GM21723 (cell line): ENCODE data around the gene SNX19.
"Not testable (repeated sequence)": the region's sequence is repeated elsewhere in the genome, so short reads cannot be mapped to it uniquely, and the experiment has no call there.

Source experiments
- ATAC-seq: cut with Tn5 transposase; IDR thresholded peaks from one replicate; pipeline ENCODE4 v1.9.1; 2021; ENCODE audit warnings: mild to moderate bottlenecking, moderate library complexity; ENCODE audit not compliant: unreplicated experiment

SNX19 gene, protein sequence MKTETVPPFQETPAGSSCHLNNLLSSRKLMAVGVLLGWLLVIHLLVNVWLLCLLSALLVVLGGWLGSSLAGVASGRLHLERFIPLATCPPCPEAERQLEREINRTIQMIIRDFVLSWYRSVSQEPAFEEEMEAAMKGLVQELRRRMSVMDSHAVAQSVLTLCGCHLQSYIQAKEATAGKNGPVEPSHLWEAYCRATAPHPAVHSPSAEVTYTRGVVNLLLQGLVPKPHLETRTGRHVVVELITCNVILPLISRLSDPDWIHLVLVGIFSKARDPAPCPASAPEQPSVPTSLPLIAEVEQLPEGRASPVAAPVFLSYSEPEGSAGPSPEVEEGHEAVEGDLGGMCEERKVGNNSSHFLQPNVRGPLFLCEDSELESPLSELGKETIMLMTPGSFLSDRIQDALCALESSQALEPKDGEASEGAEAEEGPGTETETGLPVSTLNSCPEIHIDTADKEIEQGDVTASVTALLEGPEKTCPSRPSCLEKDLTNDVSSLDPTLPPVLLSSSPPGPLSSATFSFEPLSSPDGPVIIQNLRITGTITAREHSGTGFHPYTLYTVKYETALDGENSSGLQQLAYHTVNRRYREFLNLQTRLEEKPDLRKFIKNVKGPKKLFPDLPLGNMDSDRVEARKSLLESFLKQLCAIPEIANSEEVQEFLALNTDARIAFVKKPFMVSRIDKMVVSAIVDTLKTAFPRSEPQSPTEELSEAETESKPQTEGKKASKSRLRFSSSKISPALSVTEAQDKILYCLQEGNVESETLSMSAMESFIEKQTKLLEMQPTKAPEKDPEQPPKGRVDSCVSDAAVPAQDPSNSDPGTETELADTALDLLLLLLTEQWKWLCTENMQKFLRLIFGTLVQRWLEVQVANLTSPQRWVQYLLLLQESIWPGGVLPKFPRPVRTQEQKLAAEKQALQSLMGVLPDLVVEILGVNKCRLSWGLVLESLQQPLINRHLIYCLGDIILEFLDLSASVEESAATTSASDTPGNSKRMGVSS

DNA sequence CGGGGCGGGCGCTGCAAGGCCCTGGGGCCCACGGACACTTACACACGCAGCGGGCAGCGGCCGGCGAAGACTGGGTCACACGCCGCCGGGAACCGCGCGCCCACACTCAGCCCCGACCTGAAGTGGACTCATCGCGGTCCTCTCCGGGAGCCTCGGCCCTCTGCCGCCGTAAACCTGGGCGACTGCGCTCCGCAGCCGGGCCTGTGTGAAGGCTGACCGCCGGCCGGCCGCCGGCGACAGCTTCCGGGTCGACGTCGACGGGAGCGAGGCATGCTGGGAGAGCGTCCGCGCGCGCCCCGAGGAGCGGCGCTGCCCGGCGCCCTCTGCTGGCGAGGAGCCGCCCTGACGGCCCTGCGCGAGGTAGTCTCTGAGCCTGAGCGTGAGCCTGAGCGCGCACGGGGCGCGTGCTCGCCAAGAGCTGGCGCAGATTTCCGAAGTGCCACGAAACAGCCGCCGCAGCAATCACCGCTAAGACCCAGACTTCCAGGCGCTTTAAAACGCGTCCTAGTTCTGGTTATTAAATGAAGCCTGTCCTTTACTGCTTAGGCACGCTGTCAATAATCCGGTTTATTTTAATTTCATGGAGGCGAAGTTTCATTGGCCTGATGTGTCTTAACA is at the start of gene SNX19:
Gene SNX19, minus strand, starts transcription at position 242 of the 618 bp plus-strand sequence. CDS start 540 bp downstream, outside the sequence.
- peak; percentile 99 for ATAC-seq

DNA sequence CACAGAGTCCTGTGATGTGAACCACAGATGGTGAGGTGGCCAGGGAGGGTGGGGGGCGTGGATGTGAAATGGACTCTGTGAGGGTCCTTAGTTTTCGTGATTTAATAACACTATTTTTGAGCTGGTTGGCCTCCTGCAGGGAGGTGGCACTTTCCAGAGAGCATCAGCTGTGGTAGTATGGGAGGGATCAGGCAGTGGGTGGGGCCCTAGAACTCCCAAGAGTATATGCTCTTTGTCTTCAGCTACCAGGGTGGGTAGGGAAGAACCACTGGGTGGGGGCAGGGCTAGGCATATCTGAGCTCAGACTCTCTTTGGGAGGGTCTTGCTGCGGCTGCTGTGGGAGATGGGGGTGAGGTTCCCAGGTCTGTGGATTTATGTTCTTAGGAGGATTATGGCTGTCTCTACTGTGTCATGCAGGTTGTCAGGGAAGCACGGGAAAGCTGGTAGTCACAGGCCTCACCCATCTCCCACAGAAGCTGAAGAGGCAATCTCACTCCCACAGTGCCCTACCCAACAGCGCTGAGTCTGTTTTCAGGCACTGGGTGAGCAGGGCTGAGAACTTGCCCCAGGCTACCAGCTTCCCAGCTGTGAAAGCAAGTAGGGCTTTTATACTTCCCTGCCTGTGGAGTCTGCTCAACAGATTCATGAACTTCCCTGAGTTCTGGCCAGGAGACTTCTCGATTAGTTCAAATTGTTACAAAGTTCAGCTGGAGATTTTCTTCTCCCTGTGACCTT is 47.9 kb upstream of the SNX19 start:
- ATAC-seq: no peak

DNA sequence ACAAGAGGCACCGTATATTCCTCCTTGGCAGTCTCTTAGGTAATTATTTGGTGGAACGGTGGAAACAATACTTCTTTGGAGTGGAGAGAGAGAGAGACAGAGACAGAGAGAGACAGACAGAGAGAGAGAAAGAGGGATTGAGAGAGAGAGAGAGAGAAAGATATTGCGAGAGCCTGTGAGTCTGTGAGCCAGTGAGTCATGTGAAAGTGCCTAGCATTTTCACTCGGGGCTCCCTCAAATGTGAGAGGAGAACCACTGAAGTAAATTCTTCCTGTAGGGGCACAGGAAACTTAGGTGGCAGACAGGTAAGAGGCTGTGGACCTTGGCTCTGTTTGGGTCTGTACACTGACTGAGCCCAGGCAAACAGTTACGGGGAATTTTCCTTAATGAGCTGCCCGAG is 31.6 kb upstream of the SNX19 start:
- ATAC-seq: no peak

DNA sequence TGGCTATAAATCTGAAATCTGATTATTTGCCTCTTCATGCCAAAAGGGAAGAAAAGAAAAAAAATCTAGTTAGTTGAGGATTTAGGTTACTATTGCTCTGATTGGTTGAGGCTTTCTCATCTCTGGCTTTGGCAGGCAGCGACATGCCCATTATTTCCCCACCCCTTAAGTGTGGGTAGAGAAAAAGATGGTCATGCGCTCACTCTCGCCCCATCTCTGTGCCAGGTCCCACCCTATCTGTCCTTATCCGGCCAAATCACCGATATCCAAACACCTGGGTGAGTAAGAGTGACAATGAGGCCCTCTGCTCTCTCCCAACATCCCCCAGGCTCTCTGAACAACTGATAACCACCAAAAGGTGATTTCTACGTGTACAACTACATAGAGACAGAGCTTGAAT is 31.2 kb upstream of the SNX19 start:
- no peak for ATAC-seq

DNA sequence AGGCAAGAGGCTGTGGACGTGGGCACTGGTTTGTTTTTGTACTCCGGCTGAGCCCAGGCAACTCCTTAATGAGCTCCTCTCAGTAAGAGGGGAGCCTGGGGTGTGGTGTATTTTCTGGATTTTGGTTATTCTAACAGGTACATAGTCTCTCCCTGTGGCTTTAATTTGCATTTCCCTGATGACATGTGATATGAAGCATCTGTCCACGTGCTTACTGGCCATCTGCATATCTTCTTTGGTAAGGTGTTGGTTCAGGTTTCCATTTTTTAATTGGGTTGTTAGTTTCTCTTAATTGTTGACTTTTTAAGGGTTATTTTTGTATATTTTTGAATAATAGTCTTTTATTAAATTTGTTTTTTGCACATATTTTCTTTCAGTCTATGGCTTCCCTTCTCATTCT is 30.8 kb upstream of the SNX19 start:
- no peak for ATAC-seq

DNA sequence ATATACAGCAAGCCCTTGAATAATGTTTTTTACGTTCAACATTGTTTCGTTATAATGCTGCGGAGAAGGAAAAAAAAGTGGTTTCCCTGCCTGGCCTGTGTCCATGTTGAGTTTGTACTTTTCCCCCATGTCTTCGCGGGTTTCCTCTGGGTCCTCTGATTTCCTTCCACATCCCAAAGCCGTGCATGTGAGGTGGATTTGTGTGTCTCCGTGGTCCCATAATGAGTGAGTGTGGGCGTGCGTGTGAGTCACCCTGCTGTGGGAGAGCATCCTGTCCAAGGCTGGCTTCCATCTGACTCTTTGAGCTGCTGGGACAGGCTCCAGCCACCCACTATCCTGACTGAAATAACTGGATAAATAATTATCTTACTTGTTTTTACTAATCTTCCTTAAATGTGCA is 29.6 kb upstream of the SNX19 start:
- ATAC-seq: no peak

DNA sequence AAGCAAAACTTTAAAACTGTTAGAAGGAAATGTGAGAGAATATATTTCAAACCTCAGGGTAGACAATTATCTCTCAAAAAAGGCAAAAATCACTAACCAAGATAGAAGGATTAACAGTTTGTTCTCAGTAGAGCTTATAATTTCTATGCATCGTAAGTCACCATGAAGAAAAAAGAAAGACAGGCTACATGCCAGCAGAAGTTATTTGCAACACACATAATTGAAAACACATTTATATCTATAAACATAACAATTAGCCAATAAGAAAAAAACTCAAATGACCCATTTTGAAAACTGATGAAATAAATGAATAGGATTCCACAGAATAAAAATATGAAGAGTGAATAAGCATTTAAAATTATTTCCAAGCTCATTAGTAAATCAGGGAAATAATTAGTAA is 24.4 kb upstream of the SNX19 start:
- ATAC-seq: no peak

DNA sequence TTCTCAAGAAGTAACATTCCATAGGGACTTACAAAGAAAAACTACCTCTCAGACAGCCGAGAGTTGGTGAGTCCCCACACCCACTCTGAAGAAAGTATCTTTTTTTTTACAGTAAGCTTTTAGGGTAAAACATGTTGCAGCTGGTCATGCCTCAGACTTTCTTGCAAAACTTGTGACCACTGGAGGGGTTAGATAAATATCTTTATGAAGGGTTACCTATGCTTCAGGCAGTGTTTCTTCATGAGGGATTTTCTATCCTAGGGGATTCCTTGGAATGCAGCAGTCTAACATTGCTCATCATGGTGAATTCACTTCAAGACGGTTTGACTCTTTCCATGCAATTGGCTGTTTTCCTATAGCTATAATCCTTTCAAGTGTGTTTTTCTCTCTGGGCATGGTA is 20.8 kb upstream of the SNX19 start:
- ATAC-seq: no peak

DNA sequence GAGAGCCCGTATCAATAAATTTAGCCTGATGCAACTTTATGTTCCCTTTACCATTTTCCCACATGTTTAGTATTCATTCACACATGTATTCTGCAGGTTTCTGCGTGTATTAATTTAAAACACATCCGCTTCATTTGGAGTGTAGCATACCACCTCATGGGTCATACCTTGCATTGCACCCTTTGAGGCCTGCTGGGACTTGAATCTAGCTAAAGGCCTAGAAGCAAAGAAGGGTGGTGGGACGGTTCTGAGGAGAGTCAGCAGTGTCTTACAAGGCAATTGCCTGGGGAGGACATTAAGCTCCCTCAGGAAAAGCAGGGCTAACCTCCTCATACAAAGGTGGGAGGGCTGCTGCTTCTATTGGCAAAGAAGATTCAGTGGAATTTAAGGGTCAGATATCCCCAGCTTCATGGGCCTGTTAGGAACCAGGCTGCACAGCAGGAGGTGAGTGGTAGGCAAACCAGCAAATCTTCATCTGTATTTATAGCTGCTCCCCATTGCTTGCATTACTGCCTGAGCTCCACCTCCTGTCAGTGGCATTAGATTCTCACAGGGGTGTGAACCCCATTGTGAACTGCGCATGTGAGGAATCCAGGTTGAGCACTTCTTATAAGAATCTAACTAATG is 15.9 kb upstream of the SNX19 start:
- ATAC-seq: no peak

DNA sequence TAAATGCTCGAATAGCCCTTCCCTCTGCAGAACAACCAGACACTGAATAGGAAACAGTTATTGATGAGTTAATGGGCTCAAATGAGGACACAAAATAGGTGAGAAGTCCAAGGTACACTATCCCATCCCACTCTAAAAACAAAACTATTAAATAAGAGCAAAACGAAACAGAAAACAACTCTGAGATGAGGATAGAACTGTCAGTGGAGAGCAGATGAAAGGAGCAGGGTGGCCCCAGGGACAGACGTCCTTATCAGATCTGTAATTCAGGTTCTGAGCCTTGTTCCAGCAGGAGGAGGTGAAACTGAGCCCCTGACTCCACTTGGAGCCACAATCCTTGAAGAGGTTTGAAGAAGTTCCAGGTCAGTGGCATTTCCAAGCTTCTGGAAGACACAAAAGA is 8.5 kb upstream of the SNX19 start:
- ATAC-seq: no peak

DNA sequence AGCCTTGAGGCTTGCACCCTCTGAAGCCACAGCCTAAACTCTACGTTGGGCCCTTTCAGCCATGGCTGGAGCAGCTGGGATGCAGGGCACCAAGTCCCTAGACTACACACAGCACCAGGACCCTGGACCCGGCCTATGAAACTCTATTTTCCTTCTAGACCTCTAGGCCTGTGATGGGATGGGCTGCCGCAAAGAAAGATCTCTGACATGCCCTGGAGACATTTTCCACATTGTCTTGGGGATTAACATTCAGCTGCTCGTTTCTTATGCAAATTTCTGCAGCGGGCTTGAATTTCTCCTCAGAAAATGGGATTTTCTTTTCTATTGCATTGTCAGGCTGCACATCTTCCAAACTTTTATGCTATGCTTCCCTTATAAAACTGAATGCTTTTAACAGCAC is 4.3 kb upstream of the SNX19 start:
- ATAC-seq: not testable (repeated sequence)

DNA sequence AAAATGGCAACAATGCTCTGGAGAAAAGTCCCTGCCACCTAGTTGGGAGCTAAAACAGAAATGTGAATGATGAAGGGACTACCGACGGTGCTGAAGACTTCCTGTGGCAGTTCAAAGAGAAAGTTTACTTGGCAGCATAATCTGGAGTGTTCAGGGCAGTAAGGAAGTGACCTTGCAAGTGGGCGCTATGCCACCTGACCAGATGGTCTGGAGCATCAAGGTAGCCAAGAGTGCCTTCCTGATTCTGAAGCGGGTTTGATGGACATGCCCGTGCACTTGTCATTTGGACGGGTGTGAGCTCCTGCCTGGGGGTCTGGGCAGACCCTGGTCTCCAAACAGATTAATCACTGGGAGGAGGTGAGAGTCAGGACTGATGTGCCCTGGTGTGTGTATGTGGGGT is 1.8 kb upstream of the SNX19 start:
- no peak for ATAC-seq

DNA sequence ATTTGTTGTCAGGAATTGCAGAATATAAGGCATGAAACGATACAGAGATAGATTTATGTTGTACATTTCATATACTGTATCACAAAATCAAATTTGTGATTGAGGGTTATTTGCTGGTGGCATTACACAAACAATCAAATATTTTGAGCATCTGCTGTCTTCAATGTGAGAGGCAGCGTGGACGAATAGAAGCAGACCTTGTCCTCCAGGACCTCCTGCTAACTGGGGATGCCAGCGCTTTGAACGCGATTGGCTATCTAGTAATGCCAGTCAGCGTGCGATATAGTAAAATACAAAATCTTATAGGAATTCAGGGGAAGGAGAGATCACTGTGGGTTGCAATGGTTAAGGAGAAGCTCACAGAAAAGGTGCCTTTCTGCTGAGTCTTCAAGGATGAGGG is 631 bp upstream of the SNX19 start:
- no peak for ATAC-seq

DNA sequence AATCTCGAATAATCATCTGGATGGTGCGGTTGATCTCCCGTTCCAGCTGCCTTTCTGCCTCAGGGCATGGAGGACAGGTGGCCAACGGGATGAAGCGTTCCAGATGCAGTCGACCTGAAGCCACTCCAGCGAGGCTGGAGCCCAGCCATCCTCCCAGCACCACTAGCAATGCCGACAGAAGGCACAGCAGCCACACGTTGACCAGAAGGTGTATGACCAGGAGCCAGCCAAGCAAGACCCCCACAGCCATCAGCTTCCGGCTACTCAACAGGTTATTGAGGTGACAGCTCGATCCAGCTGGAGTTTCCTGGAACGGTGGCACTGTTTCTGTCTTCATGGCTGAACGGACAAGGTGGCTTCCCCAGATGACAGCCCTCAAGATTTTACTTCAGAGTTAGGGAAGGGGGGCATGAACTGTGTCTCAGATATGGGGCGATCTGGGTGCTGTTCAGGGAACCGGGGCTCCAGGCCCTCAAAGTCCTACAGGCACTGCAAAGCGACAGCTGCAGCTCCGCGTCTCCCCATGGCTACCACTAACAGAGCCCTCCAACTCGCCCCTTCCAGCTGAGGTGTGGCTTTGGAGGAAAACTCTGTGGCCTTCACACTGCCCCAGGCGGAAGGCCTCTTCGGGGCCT is 559 bp downstream of the SNX19 start:
- ATAC-seq: no peak

DNA sequence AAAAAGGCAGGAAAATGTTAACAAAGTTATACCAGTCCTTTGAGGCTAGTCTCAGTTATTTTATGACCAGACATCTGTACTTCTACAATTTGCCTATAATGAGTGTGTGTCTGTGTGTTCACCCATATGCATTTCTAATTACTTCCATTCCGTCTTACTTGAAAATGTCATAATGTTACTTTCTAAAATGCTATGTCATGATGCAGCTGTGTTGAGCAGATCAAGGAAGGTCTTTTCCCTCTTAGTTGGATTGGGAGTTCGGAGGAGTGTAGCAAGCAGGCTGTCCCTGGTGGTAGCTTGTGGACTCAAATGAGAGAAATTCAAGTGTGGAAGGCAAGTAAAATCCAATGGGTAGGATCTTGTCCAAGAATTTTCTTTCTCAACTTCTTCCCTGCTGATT is 3.0 kb downstream of the SNX19 start:
- no peak for ATAC-seq

DNA sequence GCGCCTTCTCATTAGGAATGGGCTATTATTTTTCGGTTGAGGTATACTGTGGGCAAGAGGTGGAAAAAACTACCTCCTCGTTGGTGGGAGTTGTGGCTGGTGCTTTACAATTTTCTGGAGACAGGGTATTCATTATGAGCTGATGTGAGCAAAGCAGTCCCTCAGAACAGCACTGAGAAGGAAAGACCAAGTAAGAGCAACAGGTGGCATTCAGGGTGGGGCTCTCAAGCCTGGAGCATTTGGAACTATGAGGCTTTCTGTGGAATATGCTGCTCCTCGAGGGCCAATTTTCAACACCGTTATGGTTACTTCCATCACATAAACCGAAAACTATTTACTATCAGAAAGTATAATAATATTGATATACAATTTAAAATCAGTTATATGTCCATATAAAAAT is 3.7 kb downstream of the SNX19 start:
- no peak for ATAC-seq

DNA sequence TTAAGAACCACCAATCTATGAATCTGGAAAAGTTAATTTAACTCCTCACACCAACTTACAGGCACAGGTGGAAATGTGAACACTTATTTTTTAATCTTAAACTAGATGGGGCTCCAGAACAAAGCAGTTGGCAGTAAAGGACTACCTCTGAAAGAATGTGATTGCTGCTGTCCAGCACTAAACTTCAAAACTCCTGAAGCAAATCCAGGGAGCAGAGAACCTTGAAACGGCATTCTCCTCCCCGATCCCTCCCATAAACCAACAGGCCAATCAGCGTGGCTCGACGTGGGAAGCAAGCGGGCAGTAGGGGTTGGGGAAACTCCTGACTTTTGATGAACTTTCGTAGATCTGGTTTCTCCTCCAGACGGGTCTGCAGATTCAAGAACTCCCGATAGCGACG is 5.0 kb downstream of the SNX19 start:
- ATAC-seq: no peak

DNA sequence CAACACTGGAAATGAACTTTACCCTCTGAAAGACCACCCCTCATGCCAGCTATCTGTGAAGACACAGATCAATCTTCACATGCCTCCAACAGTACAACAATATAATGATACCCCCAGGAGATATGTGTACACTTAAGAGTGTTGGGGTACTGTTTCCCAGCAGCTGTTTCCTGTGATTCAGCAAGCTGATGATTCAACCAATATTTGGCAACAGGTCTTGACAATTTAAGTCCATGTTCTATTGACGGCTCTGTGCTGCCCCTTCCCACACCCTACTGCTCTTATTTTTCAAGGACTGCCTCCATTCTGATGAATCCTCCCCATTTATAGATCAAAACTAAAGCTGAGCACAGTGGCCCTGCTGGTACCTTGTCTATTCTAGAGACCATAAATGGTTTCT is 6.6 kb downstream of the SNX19 start:
- ATAC-seq: no peak

DNA sequence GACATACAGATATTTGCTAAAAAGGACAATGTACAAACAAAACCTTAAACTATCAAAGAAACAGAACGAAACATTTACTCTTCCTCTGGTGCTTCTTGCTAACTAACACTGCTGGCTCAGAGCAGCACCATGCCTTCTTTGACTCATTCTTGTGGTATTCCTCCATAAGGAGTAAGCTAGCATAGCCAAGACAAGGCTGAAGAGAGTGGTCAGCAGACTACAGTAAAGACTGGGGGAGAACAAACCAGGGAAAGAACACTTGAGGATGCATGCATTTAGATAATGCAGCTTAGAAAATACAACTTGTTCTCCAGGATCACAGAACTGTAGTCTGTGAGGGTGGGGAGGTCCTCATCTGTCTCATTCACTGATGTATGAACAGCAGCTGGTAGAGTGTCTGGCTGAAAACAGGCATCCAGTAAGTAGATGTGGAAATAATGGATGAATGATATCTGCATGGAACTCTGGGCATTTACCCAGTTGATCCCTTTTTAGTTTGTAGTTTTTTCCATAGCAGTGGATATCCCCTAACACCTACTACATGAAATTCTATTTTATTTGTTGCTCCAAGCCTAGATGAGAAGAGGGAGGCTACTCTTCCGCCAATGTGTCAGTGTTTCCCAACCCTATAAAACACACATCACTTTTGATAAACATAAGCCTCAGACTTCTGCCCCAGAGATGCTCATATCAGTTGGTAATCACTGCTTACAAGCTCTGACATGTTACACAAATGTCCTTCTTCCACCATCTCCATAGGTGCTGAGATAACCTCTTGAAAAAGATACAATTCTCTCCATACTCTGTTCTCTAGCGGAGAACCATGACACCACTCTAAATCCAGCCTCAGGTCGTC is 7.3 kb downstream of the SNX19 start:
- ATAC-seq: no peak
